ENCODE measurements around the gene CTU1.
"Not testable (repeated sequence)": the region's sequence is repeated elsewhere in the genome, so short reads cannot be mapped to it uniquely, and the experiment has no call there.

The CTU1 gene

DNA sequence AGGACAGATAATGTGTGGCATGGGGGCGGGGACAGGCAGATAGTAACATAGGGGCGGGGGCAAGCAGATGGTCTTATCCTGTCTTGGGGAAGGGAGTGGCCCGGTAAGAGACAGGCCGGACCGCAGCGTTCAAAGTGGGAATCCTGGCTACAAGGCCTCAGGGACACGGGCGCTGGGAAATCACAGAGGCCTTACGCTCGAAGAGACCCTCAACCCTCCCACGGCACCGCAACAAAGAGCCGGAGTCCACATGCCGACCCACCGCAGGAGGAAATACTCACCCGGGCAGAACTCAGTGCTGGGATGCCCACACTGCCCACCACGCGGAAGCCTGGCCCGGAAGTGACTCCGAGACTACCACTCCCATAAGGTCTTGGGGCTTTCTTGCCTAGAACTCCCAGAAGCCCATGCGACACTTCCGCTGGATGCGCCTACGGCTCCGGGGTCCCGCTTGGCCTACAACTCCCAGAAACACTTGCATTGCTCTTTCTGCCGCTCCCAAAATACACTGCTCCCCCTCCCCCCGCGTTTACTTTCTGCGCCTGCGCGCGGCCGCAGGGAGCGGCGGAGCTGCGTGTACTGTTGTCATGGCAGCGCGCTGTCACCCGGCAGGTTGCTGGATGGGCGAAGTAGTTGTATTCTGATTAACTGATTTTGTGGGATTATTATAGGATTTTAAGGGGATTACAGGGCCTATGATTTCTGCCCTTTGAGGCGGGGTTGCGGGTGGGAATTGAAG is at the start of gene CTU1:
CTU1 (minus strand) TSS at position 344 of the 739 bp plus-strand sequence. CDS start 3,840 bp downstream, outside the sequence.
- peak; percentile 99 for DNase-seq (ENCODE audit: low spot score)

DNA sequence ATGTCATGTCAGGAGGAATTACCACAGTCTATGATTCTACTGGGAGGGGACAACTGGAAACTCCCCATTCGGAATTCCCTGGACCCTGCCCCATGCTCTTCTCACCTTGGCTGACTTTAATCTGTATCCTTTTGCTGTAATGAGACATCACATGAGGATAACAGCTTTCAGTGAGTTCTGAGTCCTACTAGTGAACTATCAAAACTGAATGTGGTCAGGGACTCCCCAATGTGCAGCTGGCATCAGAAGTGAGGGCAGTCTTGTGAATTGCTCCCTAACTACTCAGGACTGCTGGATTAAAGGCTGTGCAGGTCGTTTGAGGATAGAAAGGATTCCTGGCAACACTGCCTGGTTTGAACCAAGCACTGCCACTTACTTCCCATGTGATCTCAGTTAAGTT is 49.1 kb upstream of the CTU1 start:
- no peak for DNase-seq (ENCODE audit: low spot score)

DNA sequence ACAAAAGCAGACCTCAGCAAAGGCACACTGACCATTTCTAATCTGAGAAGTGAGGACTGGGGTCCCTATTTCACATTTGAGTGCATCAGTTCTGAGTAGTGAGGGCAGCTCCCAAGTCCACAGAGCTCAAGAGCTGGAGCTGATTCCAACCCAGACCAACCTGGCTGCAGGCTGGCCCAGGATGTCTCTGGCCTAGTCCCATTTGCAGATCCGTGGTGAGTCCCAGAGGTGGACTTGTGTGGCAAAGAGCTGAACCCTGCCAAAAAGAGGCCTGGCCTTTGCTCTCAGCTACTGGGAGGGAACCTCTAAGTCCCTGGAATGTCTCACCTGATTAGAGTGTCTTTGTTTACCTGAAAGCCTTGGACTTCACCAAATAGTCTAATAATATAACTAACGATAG is 48.5 kb upstream of the CTU1 start:
- no peak for DNase-seq (ENCODE audit: low spot score)

DNA sequence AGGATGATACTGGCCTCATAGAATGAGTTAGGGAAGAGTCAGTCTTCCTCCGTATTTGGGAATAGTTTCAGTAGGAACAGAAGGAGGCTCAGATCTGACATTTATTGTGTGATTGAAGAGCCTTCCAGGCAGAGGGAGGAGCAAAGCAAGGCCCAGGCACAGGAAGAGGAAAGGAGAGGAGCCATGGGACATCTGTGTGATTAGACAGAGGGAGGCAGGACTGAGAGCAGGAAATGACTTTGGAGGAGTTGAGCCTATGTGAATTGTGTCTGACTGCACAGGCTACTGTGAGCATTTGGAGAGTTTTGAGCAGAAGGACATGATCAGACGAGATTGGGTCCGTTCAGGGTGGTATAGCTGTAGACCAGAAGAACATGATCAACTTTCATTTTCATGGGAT is 42.4 kb upstream of the CTU1 start:
- DNase-seq (ENCODE audit: low spot score): no peak

DNA sequence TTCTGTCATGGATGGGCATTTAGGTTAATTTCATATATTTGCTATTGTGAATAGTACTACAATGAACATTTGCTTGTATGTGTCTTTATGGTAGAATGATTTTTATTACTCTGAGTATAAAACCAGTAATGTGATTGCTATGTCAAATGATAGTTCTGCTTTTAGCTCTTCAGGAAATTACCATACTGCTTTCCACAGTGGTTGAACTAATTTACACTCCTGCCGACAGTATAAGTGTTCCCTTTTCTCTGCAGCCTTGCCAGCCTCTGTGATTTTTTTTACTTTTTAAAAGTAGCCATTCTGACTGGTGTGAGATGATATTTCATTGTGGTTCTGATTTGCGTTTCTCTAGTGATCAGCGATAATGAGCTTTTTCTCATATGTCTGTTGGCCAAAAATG is 40.4 kb upstream of the CTU1 start:
- no peak for DNase-seq (ENCODE audit: low spot score)

DNA sequence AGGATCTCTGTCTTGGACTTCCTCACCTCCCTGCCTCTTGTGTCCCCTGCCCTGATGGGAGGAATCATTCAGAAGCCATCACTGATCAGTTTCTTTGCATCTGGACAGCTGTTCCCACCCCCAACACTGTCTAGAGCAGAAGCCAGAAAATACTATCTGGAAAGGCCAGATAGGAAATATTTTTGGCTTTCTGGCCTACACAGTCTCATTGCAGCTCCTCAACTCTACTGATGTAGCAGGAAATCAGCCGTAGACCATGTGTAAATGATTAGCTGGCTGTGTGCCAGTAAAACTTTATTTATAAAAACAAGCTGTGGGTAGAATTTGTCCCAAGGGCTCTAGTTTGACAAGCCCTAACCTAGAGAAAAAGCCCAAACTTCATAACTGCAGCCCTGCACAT is 39.5 kb upstream of the CTU1 start:
- no peak for DNase-seq (ENCODE audit: low spot score)

DNA sequence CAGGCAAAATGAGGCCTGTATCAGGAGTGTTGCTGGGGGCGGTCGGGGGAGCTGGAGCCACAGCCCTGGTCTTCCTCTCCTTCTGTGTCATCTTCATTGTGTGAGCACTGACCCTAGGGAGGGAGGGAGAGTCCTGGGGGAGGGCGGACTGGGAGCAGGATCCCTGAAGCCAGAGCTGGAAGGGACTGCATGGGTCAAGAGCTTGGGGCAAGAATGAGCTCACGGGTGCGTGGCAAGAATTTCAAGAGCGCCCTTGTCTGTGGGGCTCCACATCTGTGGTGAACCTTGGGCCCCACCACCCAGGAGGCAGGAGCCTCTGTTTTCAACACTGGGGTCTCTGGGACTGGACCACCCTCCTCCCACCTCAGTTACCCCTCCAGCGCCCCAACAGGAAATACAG is 38.5 kb upstream of the CTU1 start:
- no peak for DNase-seq (ENCODE audit: low spot score)

DNA sequence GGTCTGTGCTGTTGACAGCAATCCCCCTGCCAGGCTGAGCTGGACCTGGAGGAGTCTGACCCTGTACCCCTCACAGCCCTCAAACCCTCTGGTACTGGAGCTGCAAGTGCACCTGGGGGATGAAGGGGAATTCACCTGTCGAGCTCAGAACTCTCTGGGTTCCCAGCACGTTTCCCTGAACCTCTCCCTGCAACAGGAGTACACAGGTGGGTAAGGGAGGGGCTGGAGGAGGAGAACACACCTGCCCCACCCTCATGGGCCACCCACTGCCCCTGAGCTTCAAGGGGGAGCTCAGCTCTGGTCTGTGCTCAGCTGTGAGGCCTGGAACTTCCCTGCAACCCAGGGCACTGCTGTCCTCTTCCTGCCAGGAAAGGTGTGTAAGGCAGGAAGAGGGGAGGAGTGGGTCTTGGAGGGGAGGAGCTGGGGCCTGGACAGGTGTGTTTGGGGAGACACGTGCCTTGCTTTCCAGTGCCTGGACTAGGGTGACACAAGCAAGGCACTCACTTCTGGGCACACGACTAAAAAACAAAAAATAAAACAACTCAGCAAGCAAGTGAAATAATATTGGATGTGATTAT is 37.8 kb upstream of the CTU1 start:
- DNase-seq (ENCODE audit: low spot score): no peak

DNA sequence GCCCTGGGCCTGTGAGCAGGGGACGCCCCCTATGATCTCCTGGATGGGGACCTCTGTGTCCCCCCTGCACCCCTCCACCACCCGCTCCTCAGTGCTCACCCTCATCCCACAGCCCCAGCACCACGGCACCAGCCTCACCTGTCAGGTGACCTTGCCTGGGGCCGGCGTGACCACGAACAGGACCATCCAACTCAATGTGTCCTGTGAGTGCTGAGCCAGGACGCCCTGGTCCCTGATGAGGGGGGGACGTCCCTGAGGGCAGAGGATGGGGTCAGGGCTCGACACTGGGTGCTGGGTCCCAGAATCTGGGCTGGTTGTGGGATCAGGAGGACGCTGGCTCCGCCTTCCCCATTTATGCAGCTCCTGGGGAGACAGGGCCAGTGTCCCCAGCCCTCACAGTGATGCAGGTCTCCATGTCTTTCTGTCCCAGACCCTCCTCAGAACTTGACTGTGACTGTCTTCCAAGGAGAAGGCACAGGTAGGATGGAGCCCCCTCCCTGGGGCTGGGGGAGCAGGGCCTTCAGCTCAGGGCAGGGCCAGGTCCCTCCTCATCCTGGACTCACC is 36.4 kb upstream of the CTU1 start:
- DNase-seq (ENCODE audit: low spot score): no peak

DNA sequence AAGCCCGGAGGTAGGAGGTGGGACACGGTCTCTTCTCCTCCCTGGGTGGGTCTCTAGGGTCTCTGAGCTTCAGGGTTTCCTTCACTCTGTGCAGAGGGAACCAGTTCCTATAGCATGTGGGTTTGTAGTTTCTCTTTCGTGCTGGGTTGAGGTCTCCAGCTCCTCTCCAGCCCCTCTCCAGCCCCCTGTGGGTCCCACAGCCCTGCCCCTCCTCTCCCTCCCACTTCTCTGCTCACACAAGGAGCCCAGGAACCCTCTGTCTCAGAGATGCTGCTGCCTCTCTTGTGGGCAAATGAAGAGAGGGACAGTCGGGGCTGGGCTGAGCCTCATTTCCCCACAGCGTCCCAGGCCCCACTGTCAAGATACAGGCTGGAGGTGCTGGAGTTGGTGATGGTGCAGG is 35.3 kb upstream of the CTU1 start:
- DNase-seq (ENCODE audit: low spot score): no peak

DNA sequence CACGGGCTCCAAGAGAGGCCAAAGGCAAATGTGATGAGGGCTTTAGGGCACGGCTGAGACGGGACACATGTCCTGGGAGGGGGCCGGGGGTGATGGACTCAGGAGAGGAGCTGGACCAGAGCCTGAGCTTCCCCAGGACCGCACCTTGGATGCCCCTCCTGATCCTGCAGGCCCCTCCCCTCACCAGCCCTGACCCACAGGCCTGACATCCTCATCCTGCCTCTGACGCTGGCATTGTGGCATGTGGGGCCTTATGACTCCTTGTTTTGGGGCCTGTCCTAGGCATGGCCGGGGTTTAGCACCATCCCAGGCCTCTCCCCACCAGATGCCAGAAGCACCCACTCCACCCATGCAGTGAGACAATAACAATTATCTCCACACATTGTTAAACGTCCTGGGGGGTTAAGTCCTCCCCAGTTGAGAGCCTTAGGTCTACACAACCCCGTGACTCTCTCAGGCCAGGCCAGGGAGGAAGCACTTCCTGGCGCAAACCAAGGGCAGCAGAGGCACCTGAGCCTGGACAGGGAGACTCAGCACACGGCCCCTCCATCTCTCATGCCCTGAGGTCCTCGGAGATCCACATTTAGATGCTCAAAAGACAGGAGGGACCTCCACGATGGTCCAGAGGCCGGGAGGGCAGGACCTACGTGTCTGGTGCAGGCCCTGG is 34.7 kb upstream of the CTU1 start:
- not testable (repeated sequence) for DNase-seq (ENCODE audit: low spot score)

DNA sequence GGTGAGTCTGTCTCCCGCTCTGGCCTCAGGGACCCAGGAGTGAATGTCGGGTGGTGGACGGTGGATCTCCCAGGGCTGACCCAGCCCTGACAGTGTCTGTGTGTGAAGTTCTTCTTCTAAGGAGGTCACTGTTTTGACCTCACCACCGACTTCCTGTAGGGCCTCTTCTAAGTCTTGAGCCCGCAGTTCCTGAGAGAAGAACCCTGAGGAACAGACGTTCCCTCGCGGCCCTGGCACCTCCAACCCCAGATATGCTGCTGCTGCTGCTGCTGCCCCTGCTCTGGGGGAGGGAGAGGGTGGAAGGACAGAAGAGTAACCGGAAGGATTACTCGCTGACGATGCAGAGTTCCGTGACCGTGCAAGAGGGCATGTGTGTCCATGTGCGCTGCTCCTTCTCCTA is 33.9 kb upstream of the CTU1 start, which contains the start of gene SIGLEC7:
SIGLEC7 (plus strand) TSS at position 183 of the 400 bp plus-strand sequence; CDS start at position 252, 69 bp downstream.
- DNase-seq (ENCODE audit: low spot score): no peak

DNA sequence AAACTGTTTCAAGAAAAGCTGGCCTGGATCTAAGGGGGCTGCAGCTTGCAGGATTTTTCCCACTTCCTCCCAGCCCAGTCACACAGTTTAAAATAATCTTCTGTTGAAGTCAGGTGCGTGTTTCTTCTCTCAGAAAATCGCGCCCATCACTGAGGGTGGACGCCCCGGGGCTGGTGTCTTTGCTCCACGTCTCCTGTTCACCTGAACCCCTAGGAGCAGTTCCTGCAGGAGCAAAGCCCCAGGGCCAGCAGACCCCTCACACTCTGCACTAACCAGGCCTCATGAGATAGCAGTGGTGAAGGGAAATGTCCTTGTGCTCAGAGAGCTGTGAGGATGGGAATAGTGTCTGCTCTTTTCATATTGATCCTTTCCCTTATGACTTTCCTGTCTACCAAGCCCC is 33.0 kb upstream of the CTU1 start:
- no peak for DNase-seq (ENCODE audit: low spot score)

DNA sequence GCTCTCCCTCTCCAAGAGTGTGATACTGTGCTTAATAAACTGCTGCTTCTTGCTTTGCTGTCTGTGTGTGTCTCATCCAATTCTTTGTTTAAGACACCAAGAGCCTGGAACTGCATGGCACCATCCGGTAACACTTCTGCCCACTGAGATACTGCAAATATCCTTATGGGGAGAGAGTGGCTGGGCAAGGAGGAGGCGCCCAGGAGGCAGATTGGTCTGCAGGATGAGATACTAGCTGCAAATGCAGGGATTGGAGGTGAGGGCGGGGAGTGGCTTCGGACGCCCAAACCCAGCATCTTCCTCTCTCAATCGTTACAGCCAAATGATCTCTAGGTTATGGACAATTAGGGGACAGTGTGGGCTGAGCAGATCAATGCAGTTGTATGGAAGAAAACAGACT is 32.2 kb upstream of the CTU1 start:
- no peak for DNase-seq (ENCODE audit: low spot score)

DNA sequence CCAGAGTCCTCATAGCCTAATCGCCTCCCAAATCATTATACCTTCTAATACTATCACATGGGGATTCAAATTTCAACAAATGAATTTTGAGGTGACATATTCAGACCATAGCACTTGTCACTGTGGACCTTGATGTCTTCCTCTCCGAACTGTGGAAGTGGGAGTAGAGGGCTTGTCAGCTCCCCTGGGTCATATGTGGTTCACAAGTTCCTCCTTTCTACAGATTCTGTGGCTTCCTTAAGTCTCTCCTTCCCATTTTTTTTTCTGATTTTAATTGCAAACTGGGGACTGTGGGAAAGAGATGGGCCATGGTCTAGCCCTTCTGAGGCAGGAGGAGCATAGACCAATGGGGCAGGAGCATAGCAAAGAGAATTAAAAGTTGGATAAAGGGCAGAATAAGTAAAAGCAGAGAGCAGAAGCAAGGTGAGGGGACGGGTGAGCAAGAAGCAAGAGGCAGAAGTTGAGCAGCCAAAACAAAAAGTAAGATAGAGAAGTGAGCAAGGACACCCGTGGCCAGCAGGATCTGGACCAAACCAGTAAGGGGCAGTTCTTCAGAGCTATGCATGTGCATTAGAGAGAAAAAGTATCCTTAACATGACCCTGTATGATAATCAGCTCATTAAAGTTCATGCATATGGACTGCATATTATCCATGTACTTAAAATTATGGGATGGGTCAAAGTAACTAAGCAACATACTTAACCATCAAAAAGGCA is 31.2 kb upstream of the CTU1 start:
- DNase-seq (ENCODE audit: low spot score): no peak

DNA sequence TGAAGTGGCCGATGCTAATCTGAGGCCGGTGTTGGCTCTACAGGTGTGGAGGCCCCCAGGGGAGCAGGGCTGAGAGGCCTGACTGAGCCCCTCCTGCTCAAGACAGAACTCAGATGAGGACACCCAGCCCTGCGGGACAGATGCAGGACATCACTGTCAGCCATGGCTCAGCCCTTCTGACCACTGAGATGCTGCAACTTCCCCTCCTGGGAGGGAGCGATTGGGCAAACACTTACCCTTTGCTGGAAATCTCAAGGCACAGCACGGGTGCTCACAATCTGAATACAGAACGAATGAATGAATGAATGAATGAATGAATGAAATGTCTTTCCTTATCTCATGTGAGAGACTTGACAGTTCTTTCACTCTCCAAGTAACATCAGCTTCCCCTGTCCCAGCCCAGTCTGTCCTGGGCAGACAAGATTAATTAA is 30.4 kb upstream of the CTU1 start:
- no peak for DNase-seq (ENCODE audit: low spot score)

DNA sequence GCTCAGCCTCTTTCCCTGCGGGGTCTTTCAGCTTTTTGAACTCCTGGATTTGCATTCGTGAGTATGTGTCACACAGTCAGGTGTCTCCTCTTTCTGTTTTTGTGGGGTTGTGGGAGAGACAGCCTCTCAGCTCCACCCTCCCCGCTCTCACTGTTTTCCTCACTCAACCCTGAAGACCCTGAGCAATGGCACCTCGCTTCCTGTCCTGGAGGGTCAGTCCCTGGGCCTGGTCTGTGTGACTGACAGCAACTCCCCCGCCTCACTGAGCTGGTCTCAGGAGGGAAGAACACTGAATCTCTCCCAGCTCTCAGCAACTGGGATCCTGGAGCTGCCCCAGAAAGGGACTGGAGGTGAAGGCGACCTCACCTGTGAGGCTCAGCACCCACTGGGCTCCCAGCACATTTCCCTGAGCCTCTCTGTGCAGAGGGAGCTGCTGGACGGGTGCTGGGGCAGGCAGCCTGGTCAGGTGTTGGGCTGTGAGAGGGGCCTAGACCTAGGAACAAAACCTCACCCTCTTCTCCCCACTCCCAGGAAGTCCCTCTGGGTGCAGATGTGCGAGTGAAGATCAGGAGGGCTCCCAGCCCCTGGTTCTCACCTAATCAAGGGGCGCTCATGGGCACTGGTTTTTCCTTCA is 29.7 kb upstream of the CTU1 start:
- no peak for DNase-seq (ENCODE audit: low spot score)

DNA sequence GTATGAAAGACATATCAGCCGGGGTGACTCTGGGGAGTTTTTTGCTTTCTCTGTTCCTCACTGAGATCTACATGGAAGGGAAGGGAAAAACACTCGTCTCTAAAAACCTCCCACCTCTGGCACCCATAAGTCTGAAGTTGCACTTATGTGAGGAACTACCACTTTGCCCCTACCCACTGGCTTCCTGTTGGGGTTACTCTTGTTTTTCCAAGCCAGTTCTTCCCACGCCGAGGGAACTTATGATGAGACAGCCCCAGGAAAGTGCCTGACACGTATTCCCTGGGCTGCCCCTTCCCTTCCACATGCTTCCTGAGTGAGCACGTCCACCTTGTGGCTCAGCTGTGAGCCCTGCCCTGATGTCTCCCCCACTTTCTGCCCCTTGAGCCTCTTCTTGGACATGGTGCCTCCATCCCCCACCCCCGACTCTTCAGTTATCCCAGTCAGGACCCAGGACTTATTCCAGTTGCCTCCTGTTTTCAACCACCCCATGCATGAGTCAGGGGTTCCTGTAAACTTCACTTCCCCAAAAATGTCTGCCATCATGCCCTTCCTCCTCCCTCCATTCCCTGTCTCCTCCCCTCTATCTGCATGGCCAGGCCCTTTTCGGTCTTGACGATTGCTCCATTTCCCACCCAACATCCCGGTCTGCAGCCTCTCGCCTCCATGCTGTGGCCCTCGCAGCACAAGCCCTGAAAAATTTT is 28.8 kb upstream of the CTU1 start:
- no peak for DNase-seq (ENCODE audit: low spot score)

DNA sequence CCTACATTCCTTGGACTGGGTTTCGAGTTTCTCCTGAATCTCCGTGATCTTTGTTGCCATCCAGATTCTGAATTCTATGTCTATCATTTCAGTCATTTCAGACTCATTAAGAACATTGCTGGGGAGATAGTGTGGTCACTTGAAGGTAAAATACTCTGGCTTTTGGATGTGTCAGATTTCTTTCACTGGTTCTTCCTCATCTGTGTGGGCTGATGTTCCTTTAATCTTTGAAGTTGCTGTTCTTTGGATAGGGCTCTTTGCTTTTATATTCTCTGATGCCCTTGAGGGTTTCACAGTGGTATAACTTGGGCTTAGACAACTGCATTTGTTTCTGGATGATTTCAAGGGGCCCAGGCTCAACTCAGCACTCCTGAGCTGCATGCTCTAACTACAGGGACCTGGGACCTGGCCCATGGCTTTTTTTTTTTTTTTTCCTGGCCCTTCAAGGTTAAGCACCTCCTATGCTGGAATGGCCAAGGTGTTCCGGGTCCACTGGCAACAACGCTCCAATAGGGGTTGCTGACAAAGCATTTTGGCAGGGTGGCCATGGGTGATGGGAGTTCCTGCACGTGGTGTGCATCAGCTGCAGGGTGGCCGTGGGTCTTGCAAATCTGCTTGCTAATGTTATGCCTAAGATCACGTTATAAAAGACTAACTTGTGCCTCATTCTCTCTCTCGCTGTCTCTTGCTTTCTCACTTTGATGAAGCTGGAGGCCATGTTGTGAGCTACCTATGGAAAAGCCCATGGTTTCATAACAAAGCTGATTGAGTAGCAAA is 28.0 kb upstream of the CTU1 start:
- no peak for DNase-seq (ENCODE audit: low spot score)

DNA sequence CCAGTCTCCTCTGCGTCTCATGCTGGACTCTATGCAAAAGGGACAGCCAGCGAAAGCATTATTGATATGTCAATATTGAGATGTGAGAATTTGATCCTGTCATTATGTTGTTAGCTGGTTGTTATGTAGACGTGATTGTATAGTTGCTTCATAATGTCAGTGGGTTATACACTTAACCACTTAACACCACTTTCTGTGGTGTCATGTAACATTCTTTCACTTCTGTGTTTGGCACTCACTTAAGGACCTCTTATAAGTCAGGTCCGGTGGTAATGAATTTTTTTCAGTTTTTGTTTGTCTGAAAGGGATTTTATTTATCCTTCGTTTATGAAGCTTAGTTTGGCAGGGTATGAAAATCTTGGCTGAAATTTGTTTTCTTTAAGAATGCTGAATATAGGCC is 26.8 kb upstream of the CTU1 start:
- DNase-seq (ENCODE audit: low spot score): no peak

Data from AG20443 (cell line).